Measurements from ENCODE around the gene UBE2U.

Gene UBE2U, protein sequence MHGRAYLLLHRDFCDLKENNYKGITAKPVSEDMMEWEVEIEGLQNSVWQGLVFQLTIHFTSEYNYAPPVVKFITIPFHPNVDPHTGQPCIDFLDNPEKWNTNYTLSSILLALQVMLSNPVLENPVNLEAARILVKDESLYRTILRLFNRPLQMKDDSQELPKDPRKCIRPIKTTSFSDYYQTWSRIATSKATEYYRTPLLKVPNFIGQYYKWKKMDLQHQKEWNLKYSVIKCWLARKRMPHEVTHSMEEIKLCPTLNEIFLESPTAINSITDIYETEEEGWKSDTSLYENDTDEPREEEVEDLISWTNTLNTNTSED

GRCh38 chr1:64203420-64203819 lies at the start of gene UBE2U:
Gene UBE2U, plus strand, starts transcription at chr1:64203623. Its CDS starts 428 bp downstream, at chr1:64204051.
- in situ Hi-C loops (cut with MboI; ENCODE audit: low sequenced_read_pairs, unreplicated experiment): no loop called here
- no peak for DNase-seq (ENCODE audit: low spot score)
- TF ChIP-seq CTCF (IDR thresholded peaks at IDR 0.05; ENCODE audit: borderline replicate concordance, control extremely low read depth, extremely low read depth, insufficient read depth, missing control alignments): no peak

DNA sequence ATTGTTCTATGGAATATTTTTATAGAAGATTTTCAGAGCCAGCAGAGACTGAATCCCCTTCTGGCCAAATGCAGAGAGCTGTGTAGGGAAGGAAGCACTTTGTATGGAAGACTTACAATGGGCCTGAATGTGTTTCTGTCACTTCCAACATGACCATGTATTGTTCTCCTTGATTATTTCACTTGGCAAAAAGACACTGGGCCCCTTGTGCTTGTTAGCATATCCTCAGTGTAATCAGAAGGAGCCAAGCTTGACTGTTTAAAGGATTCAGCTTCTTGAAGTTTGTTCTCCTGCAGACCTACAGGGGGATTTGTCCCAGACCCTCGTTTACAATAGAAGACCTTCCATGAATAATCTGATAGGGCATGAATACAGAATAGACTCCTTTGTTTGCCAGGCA lies 48.1 kb upstream of the UBE2U start:
- DNase-seq (ENCODE audit: low spot score): no peak
- in situ Hi-C loops (cut with MboI; ENCODE audit: low sequenced_read_pairs, unreplicated experiment): no loop called here
- TF ChIP-seq CTCF (IDR thresholded peaks at IDR 0.05; ENCODE audit: borderline replicate concordance, control extremely low read depth, extremely low read depth, insufficient read depth, missing control alignments): no peak

GRCh38 chr1:64161357-64161941 lies 42.0 kb upstream of the UBE2U start:
- no peak for TF ChIP-seq CTCF (IDR thresholded peaks at IDR 0.05; ENCODE audit: borderline replicate concordance, control extremely low read depth, extremely low read depth, insufficient read depth, missing control alignments)
- in situ Hi-C loops (cut with MboI; ENCODE audit: low sequenced_read_pairs, unreplicated experiment): no loop called here

GRCh38 chr1:64162151-64162550 lies 41.3 kb upstream of the UBE2U start:
- in situ Hi-C loops (cut with MboI; ENCODE audit: low sequenced_read_pairs, unreplicated experiment): no loop called here
- TF ChIP-seq CTCF (IDR thresholded peaks at IDR 0.05; ENCODE audit: borderline replicate concordance, control extremely low read depth, extremely low read depth, insufficient read depth, missing control alignments): no peak
- DNase-seq (ENCODE audit: low spot score): no peak

More at GRCh38 chr1:64161357-64161941, 42.0 kb upstream of the UBE2U start:
- no peak for DNase-seq (ENCODE audit: low spot score)

- no peak for DNase-seq (ENCODE audit: low spot score)
- no peak for TF ChIP-seq CTCF (IDR thresholded peaks at IDR 0.05; ENCODE audit: borderline replicate concordance, control extremely low read depth, extremely low read depth, insufficient read depth, missing control alignments)
- in situ Hi-C loops (cut with MboI; ENCODE audit: low sequenced_read_pairs, unreplicated experiment): no loop called here
Observed at GRCh38 chr1:64162804-64163203, 40.6 kb upstream of the UBE2U start.

DNA sequence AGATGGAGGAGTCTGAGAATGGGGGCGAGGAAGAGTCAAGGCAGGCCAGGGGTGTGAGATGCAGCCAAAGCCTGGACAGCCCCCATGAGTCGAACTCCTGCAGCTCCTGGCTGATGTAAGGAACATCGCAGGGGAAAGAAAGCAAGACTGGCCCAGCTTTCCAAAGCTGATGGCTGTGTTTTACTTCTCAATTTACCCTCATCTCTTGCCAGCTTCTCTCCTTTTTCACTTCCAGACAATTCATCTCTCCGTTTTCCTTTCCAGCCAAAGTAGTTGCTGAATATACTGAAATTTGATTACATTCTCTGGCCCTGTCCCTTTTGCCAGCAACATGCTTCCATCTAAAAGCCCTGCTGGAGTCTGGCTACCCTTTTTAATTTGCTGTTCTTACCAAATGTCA lies 40.0 kb upstream of the UBE2U start:
- in situ Hi-C loops (cut with MboI; ENCODE audit: low sequenced_read_pairs, unreplicated experiment): no loop called here
- TF ChIP-seq CTCF (IDR thresholded peaks at IDR 0.05; ENCODE audit: borderline replicate concordance, control extremely low read depth, extremely low read depth, insufficient read depth, missing control alignments): no peak
- DNase-seq (ENCODE audit: low spot score): no peak
